NCI-H2029 treated with DMSO at 0.1 percent for 48 hours (cell line): Measurements from ENCODE around the gene KATNIP.

Experiments used
- DNase-seq: peaks from one replicate; lab custom pipeline; 2025; lab: John Stamatoyannopoulos, UW

KATNIP gene

DNA sequence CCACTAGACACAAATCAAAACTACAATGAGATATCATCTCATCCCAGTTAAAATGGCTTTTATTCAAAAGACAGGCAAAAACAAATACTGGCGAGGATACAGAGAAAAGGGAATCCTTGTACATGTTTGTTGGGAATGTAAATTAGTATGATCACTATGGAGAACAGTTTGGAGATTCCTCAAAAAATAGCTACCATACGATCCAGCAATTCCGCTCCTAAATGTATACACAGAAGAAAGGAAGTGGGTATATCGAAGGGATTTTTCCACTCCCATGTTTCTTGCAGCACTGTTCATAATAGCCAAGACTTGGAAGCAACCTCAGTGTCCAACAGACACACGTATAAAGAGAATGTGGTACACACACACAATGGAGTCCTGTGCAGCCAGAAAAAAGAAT lies 35.3 kb downstream of the KATNIP start:
- DNase-seq: no peak

- DNase-seq: no peak
These were observed 36.8 kb downstream of the KATNIP start for GRCh38 chr16:27586711-27587110.

DNA sequence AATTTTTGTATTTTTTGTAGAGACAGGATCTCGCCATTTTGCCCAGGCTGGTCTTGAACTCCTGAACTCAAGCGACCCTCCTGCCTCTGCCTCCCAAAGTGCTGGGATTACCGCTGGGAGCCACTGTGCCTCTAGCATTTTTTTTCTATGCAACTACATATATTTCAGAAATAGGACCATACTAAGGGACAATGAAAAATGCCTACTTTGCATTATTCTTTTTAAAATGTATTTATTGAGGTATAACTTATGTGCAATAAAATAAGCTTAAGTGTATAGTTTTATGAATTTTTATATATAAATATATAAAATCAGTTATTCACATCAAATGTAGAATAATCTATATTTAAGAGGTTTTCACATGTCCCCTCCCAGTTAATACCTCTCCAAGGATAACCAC lies 38.1 kb downstream of the KATNIP start:
- DNase-seq: no peak

DNA sequence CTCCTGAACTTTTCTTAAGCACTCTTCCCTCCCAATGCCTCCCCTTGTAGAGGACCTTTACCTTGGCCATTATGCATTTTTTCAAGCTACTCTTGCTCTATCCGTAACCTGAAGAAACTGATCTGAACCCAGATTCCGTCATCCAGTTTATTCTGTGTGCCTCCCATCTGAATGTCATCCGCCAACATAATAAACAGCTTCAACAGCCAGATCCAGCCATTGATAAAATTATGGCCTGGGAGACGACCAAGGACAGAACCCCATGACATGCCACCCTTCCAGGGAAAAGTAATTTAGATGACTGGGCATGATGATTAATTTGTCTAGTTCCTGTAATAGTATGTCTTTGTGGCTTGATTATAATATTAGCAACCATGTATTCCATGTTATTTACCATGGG lies 41.9 kb downstream of the KATNIP start:
- no peak for DNase-seq

DNA sequence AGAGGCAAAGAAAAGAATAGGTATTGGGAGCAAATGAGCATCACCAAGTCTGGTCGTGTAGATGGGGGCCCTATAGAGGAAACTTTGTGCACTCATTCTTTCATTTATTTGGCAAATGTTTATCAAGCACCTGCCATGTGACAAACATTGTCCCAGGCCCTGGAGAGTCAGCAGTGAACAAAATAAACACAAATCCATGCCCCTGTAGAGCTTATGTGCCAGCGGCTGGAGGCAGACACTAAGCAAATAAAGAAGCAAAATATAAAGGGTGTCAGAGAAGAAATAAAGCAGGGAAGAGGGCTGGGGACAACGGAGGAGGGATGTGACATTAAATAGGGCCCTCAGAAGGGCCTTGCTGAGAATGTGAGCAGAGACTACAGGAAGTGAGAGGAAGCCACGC lies 45.5 kb downstream of the KATNIP start:
- no peak for DNase-seq

DNA sequence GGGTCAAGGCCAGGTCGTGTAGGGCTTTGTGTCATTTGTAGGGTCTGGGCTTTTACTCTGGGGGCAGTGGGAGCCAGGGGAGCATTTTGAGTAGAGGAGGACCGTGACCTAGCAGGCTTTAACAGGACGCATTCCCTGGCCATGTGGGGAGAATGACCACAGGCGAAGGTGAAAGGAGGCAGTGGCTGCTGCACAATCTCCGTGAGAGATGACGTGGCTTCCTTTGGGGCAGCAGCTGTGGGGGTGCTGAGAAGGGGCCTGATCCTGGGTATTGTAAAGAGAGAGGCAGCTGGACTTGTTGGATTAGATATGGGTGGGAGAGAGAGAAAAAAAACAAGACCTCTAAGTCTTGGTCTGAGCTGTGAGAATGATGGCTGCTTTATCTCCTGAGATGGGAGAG lies 46.0 kb downstream of the KATNIP start:
- DNase-seq: no peak

GRCh38 chr16:27596411-27596810 lies 46.5 kb downstream of the KATNIP start:
- no peak for DNase-seq

- no peak for DNase-seq
These were observed 47.4 kb downstream of the KATNIP start for GRCh38 chr16:27597361-27597760.

DNA sequence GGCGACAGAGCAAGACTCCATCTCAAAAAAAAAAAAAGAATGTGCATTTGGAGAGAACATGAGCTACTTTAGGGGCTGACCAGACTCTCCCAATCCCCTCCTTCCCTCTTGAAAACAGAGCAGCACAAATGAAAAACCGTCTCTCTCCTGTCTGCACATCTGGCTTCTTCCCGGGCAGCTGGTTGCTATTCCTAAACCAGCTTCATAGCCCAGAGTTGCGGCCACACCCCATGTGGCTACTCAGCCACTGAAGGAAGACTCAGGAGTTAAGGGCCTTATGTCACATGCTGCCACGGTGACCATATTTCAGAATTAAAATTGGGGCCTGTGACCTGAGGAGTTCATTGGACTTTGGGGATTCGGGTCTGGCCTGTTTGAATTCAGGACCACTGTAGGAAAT lies 48.3 kb downstream of the KATNIP start:
- no peak for DNase-seq

DNA sequence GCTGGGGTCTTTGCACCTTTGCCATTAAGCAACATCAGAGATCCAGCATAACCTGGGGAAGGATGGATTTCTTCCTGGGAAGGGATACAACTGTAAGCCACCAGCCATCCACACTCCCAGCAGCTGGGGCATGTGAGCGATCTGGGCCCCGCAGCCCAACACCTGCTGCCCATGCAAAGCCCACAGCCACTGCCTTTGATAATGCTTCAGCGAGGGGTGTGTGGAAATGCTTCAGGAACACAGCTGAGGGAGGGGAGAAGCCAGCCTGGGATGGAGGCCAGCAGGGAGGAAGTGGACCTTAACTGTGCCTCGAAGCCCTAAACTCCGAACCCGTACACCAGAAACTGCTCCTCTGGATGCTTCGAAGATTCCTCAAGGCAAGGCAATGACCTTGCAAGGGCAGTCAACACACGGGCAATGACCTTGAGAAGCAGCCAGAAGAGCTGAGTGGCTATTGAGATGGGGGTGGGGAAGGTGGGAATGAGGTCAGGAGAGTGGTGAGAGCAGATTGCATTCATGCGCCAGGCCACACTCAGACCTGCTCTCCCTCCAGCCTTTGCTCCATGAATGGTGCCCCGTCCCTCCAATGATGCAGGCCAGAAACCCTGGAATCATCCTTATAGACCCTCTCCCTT lies 49.1 kb downstream of the KATNIP start:
- no peak for DNase-seq

- DNase-seq: no peak
These were observed 49.7 kb downstream of the KATNIP start for GRCh38 chr16:27599606-27600005.
